HepG2 (cell line): ENCODE data around the gene CDK18.

Experiments
- BCL3 ChIP-seq: sonication (generic); formaldehyde crosslinking; IDR thresholded peaks from 2 replicates; pipeline ENCODE4 v1.5.1; 2020; ENCODE audit warnings: mild to moderate bottlenecking, missing genetic modification reagents, moderate library complexity
- EHMT2 ChIP-seq: fragments of 200-600 bp; sonication (generic); IDR thresholded peaks from 2 replicates; pipeline ENCODE4 v1.7.0; 2017; ENCODE audit warnings: antibody characterized with exemption, low read depth, low read length, borderline replicate concordance
- LBX2 ChIP-seq: sonication (generic); formaldehyde crosslinking; IDR thresholded peaks from 2 replicates; pipeline ENCODE4 v1.5.0; 2020; ENCODE audit warnings: missing genetic modification reagents, mild to moderate bottlenecking, borderline replicate concordance
- RNF2 ChIP-seq: fragments of 450-650 bp; conservative IDR thresholded peaks from 2 replicates; pipeline ENCODE4 v1.6.1; 2016; ENCODE audit warnings: low read depth
- SP1 ChIP-seq, 2 experiments: fragments of 450-650 bp in 1 of 2; sonication (generic) in 1 of 2; formaldehyde crosslinking in 1 of 2; IDR thresholded peaks; 2 replicates each; pipeline versions ENCODE4 v1.4.0 to v1.6.1; 2016 to 2020; ENCODE audit warnings: missing genetic modification reagents in 1 of 2
- TCF12 ChIP-seq, 2 experiments: fragments of 450-650 bp in 1 of 2; sonication (generic) in 1 of 2; formaldehyde crosslinking in 1 of 2; IDR thresholded peaks; 2 replicates each; pipeline versions ENCODE4 v1.6.1 to v1.8.0; 2017 to 2022; ENCODE audit warnings: antibody characterized with exemption in 1 of 2, mild to moderate bottlenecking in 1 of 2, missing genetic modification reagents in 1 of 2, moderate library complexity in 1 of 2
- ZNF530 ChIP-seq: sonication (generic); formaldehyde crosslinking; IDR thresholded peaks from 2 replicates; pipeline ENCODE4 v1.5.0; 2020; ENCODE audit warnings: low read depth, mild to moderate bottlenecking, missing genetic modification reagents
- ZNF572 ChIP-seq: sonication (generic); formaldehyde crosslinking; IDR thresholded peaks from 2 replicates; pipeline ENCODE4 v1.5.1; 2020; ENCODE audit warnings: mild to moderate bottlenecking, missing genetic modification reagents
- TF ChIP-seq, protein P1 (sequence below): sonication (generic); formaldehyde crosslinking; IDR thresholded peaks from 2 replicates; pipeline ENCODE4 v1.5.0; 2020; ENCODE audit warnings: mild to moderate bottlenecking, missing genetic modification reagents, moderate library complexity
- TF ChIP-seq, protein P2 (sequence below): sonication (generic); formaldehyde crosslinking; IDR thresholded peaks from 2 replicates; pipeline ENCODE4 v1.4.0; 2020; ENCODE audit warnings: missing genetic modification reagents, borderline replicate concordance

GRCh38 chr1:205514211-205515142 is 10.0 kb downstream of the CDK18 start:
- TF ChIP-seq ZNF572 (no peak), RNF2 (no peak), TCF12 (IDR thresholded peaks at IDR 0.05) (no peak), TCF12 (CRISPR knock-in tag; IDR thresholded peaks at IDR 0.05) (no peak), EHMT2 (no peak), SP1 (IDR thresholded peaks at IDR 0.05) (no peak), SP1 (CRISPR knock-in tag; IDR thresholded peaks at IDR 0.05) (no peak), ZNF530 (no peak), BCL3 (CRISPR knock-in tag) (no peak), LBX2 (CRISPR knock-in tag) (no peak)
- TF ChIP-seq, protein P1, sequence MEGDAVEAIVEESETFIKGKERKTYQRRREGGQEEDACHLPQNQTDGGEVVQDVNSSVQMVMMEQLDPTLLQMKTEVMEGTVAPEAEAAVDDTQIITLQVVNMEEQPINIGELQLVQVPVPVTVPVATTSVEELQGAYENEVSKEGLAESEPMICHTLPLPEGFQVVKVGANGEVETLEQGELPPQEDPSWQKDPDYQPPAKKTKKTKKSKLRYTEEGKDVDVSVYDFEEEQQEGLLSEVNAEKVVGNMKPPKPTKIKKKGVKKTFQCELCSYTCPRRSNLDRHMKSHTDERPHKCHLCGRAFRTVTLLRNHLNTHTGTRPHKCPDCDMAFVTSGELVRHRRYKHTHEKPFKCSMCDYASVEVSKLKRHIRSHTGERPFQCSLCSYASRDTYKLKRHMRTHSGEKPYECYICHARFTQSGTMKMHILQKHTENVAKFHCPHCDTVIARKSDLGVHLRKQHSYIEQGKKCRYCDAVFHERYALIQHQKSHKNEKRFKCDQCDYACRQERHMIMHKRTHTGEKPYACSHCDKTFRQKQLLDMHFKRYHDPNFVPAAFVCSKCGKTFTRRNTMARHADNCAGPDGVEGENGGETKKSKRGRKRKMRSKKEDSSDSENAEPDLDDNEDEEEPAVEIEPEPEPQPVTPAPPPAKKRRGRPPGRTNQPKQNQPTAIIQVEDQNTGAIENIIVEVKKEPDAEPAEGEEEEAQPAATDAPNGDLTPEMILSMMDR (CRISPR knock-in tag) = no peak
- TF ChIP-seq, protein P2, sequence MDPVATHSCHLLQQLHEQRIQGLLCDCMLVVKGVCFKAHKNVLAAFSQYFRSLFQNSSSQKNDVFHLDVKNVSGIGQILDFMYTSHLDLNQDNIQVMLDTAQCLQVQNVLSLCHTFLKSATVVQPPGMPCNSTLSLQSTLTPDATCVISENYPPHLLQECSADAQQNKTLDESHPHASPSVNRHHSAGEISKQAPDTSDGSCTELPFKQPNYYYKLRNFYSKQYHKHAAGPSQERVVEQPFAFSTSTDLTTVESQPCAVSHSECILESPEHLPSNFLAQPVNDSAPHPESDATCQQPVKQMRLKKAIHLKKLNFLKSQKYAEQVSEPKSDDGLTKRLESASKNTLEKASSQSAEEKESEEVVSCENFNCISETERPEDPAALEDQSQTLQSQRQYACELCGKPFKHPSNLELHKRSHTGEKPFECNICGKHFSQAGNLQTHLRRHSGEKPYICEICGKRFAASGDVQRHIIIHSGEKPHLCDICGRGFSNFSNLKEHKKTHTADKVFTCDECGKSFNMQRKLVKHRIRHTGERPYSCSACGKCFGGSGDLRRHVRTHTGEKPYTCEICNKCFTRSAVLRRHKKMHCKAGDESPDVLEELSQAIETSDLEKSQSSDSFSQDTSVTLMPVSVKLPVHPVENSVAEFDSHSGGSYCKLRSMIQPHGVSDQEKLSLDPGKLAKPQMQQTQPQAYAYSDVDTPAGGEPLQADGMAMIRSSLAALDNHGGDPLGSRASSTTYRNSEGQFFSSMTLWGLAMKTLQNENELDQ = no peak
